GM19467 (cell line): Measurements from ENCODE around the gene DPF3.
"Not testable (repeated sequence)": the region's sequence is repeated elsewhere in the genome, so short reads cannot be mapped to it uniquely, and the experiment has no call there.

Source experiments
- ATAC-seq: cut with Tn5 transposase; IDR thresholded peaks from one replicate; pipeline ENCODE4 v1.9.1; 2021; ENCODE audit warnings: mild to moderate bottlenecking, moderate library complexity; ENCODE audit not compliant: unreplicated experiment

The DPF3 gene

DNA sequence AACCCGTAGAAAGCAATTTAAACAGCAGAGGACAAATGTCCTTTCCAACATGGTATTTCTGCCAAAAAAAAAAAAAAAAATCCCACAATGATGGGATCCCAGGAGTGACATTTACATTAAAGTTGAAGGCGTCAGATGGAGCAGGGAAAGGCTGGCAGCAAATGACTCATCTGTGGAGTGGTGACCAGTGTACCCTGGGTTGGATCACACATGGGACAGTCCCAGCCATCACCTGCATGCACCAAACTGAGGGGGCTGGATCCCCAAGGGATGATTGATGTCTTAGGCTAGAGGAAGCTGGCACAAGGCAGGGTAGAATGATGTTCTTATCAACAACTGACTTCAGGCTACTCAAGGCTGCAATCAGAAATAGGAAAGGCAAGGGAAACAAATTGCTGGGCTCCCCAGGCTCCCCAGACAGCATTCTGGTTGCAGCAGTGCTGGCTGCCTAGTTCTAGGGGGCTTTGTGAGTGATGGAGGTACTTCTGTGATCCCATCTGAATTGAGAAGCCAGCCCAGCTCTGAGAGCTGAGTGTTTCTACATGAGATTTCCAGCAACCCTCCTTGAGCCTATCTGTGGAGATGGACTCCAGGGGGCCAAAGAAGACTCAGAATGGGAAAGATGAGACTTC is 117.9 kb downstream of the DPF3 start:
- ATAC-seq, result no peak

DNA sequence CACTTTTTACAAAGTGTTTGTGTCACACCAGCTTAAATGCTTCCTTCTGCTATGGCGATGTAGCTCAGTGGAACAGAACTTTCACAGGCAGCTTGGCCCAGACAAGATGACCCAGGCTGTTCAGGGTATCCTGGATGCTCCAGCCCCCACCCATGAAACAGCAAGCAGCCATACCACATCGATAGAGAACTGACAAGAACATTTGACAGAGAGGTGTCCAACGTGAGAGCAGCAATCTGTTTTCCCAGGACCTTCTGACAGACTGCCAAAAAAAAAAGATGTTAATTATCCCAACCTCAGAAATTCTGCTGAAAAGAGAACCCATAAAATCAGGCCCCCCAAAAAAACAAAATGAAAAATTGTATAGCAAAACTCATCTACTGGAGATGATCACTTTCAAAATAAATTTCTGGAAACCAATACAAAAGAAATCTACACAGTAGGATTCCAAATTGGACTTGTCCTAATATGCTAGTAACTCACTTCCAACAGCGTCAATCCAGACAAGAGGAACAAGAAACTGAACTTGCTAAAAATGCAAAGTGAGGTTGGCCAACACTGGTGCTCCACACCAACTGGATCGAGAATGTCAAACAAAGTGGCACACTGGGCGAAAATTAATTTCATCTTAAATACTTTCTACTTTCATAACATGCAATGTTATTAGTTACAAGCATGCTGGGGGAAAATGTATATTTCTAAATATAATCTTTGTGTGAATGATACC is 118.8 kb downstream of the DPF3 start:
- ATAC-seq, result no peak

GRCh38 chr14:72774141-72774540 is 119.8 kb downstream of the DPF3 start:
- no peak for ATAC-seq

DNA sequence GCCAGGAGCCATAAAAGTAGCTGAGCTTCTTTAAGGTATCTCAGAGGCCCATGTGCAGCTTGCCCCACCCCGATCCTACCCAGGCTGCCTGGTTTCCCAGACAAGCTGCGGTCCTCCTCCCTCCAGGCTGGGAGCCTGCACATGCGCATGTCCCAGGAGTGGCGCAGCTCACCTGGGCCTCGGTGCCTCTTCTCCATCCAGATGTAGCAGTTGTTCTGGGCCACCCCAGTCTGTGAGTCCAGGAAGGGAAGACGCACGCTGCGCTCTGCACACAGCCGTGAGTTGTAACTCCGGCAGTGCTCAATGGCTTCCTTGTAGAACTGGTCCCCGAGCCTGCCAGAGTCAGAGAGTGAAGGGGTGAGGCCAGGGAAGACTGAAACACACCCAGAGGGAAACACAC is 122.3 kb downstream of the DPF3 start:
- no peak for ATAC-seq

GRCh38 chr14:72766296-72766695 is 127.6 kb downstream of the DPF3 start:
- ATAC-seq, result no peak

DNA sequence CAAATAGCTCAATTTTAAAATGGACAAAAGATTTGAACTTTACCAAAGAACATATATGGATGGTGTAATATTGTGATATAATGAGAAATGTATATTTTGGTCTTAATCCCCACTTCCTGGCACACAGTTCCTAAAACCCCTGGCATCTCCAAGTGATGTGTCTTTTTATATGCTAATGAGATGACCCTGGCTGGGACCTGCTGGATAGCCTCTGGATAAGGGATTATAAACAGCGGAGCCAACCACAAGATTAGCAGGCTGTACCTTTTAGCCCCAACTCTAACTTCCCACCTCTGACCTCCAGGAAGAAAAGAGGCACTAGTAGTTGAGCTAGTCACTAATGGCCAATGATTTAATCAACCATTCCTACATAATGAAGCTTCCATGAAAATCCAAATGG is 130.0 kb downstream of the DPF3 start:
- no peak for ATAC-seq

- ATAC-seq, result no peak
These were observed 134.2 kb downstream of the DPF3 start for GRCh38 chr14:72759670-72760069.

- no peak for ATAC-seq
These were observed 134.9 kb downstream of the DPF3 start for GRCh38 chr14:72758993-72759392.

DNA sequence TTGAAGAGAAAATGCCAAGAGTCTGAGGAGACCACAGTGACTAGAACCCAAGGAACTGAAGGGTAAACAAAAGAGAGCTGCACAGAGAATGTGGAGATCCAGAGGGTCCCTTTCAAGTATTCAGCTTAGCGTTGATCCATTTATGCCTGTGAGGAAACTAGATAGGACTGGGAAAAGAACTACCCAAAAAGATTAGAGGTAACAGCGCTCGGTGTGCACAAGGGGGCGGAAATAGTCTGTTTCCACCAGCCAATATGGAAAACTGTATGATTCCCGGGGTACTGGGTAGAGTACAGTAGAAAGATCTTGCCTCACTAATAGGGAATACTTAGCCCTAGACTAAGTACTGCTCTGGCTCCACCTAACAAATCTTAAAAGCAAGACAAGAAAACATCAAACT is 135.5 kb downstream of the DPF3 start:
- no peak for ATAC-seq

- ATAC-seq, result no peak
These were observed 136.9 kb downstream of the DPF3 start for GRCh38 chr14:72756967-72757366.

- ATAC-seq, result no peak
These were observed 138.1 kb downstream of the DPF3 start for GRCh38 chr14:72755766-72756165.

- no peak for ATAC-seq
These were observed 139.0 kb downstream of the DPF3 start for GRCh38 chr14:72754949-72755348.

GRCh38 chr14:72753879-72754400 is 140.0 kb downstream of the DPF3 start:
- ATAC-seq, result no peak

DNA sequence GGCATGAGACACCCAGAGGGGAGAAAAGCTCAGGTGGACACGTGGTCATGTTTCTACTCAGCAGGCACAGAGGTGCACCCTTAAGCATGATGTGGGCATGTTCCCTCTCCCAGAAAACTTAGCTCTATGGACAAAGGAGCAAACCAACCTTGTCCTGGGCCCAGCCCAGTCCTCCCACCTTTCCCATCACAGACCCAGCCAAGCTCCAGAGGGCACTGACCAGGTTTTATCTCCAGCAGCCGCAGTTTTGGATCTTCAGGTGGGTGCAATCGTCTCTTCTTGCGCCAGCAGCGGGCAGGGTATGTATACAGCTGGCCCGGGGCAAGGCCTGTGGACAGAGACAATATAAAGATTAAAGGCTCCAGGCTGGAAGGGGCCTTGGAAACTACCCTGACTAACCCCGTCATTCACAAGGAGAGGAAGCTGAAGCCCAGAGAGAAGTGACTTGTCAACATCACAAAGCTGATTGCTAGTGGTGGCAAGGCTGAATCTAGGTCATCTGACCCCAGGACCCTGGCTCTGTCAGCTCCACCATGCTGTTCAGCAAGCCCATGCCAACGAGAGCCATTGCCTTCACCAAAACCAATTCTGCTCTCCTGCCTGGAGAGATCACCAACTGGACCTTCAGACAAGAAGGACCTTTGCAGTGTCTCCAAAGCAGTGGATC is 140.7 kb downstream of the DPF3 start:
- ATAC-seq, result no peak

DNA sequence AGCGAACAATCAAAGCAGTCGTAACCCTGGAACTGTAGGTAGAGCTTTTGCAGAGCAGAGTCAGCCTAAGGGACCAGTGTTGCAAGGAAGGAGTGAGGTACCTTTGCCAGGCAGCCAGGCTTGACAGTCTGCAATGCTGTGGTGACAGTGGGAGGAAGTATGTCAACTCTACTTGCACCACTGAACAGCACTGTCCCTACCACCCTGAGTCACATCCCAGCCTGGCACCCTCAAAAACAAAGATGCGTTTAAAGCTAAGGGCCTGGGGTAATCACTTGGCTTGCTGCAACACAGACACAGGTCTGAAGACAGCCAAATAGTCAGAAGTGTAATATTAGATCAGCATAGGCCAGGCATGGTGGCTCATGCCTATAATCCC is 141.9 kb downstream of the DPF3 start:
- no peak for ATAC-seq

DNA sequence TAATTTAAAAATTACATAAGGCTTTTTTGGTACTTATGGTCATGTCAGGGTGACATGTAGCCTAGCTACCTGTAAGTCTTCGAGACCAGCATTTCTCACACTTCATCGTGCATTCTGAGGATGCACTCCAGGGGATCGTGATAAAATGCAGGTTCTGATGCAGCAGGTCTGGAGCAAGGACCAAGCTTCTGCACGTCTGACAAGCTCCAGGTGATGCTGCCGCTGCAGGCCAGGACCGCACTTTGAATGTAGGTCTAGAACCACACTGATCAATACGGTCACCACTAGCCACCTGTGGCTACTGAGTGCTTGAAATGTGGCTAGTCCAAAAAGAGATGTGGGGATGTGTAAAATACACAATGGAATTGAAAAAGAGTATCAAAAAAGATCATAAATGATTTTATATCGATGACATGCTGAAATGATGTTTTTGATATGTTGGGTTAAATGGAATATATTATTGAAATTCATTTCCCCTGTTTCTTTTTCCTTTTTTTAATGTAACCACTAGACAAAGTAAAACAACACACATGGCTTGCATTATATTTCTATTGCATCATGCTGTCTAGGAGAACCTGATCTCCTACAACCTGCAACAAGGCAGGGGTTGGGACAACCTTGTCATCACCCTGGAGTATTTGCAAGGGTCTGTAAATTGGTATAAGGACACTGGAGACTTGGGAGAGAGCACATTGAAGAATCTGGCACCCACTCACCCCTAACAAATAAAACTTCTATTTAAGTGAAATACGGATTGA is 142.4 kb downstream of the DPF3 start:
- ATAC-seq, result no peak

DNA sequence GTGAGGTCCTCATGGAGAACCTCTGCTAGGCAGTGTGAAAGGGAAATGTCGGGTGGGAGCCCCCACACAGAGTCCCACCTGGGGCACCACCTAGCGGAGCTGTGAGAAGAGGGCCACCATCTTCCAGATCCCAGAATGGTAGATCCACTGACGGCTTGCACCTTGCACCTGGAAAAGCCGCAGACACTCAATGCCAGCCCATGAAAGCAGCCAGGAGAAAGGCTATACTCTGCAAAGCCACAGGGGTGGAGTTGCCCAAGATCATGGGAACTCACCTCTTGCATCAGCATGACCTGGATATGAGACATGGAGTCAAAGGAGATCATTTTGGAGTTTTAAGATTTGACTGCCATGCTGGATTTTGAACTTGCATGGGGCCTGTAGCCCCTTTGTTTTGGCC is 145.0 kb downstream of the DPF3 start:
- ATAC-seq, result not testable (repeated sequence)

DNA sequence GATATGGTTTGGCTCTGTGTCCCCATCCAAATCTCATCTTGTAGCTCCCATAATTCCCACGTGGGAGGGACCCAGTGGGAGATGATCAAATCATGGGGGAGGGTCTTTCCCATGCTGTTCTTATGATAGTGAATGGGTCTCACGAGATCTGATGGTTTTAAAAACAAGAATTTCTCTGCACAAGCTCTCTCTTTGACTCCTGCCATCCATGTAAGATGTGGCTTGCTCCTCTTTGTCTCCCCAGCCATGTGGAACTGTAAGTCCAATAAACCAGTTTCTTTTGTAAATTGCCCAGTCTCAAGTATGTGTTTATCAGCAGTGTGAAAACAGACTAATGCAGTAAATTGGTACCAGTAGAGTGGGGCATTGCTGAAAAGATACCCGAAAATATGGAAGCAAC is 146.2 kb downstream of the DPF3 start:
- no peak for ATAC-seq

DNA sequence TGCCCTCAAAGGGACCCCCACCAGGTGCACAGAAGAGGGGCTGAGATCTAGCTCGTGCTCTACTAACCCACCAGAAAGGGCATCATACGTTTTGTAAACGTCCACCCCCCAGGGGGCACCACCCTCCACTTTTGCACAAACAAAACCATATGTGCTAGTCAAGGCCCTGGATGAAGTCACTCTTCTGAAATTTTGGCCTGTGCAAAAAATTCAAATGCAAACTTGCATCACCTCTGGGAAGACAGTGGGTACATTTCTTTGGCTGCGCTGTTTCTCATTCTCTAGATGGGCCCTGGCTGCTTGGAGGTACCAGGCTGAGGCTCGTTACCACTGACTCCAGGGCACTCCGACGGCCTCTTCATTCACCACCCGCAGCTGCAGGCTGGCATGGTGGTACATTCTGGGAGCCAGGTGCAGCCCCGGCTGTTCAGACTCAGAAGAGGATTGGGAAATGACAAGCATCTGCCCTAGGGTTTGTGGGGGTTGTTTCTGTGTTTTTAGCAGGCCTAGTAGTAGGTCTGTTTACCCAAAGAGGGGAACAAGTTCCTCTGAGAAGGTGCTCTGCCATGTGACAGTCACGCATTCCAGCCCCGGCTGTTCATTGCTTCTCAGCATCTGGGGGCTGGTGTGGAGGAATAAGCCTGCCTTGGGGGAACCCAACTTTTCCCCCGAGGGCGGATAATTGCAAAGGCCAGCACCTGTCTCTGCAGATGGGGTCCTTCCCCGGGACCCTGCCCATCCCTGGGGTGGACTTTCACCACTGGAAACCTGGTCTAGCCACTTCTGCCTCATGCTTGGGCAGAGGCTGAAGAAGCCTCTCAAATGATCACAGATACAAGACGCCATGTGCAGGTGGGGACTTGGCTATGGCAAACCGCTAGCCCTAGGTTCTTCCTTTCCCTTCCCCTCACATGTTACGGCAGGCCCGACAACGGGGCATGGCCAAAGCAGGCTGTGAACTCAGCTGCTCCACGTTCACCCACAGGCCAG is 147.6 kb downstream of the DPF3 start:
- no peak for ATAC-seq

DNA sequence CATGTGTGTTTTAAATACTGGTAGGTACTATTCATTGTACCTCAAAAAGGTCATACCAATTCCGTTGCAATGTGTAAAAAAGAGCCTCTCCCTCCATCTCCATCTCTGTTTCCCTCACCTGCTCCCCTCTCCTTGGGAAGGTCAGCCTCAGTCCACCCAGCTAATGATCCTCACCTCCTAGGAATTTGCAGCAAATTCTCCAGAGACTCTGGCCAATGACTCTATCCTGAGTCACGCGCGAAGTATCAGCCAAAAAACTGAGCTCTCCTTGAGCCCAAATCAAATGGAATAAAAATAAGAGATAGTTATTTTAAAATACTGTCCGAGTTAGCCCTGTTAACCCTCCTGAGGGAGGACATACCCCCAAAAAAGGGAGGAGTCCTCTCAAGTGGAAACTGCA is 148.4 kb downstream of the DPF3 start:
- ATAC-seq, result no peak
